Pons (tissue), 1 donor: Measurements from ENCODE around the gene IGFL3.
"Not testable (repeated sequence)": the region's sequence is repeated elsewhere in the genome, so short reads cannot be mapped to it uniquely, and the experiment has no call there.

Experiments
- DNase-seq: peaks from one replicate; pipeline ENCODE4 v3.0.0-alpha.2; 2016; ENCODE audit warnings: low spot score

The IGFL3 gene

GRCh38 chr19:46125447-46125846 is 959 bp upstream of the IGFL3 start:
- DNase-seq = peak; percentile 25

GRCh38 chr19:46118136-46118535 is 6.4 kb downstream of the IGFL3 start:
- no peak for DNase-seq

GRCh38 chr19:46116121-46116520 is 8.4 kb downstream of the IGFL3 start:
- no peak for DNase-seq

GRCh38 chr19:46115396-46116106 is 8.9 kb downstream of the IGFL3 start:
- no peak for DNase-seq

- DNase-seq = no peak
Measured at GRCh38 chr19:46113726-46114125, 10.8 kb downstream of the IGFL3 start.

GRCh38 chr19:46112527-46112926 is 12.0 kb downstream of the IGFL3 start:
- DNase-seq = no peak

GRCh38 chr19:46111376-46111775 is 13.1 kb downstream of the IGFL3 start:
- no peak for DNase-seq

- DNase-seq = no peak
Measured at GRCh38 chr19:46109876-46110275, 14.6 kb downstream of the IGFL3 start.

- DNase-seq = no peak
Measured at GRCh38 chr19:46107371-46107770, 17.1 kb downstream of the IGFL3 start.

GRCh38 chr19:46102333-46102732 is 22.2 kb downstream of the IGFL3 start:
- not testable (repeated sequence) for DNase-seq

GRCh38 chr19:46101293-46101692 is 23.2 kb downstream of the IGFL3 start:
- no peak for DNase-seq

- DNase-seq = no peak
Measured at GRCh38 chr19:46100344-46100743, 24.1 kb downstream of the IGFL3 start.

GRCh38 chr19:46090444-46090843 is 34.0 kb downstream of the IGFL3 start:
- no peak for DNase-seq

- DNase-seq = no peak
Measured at GRCh38 chr19:46089432-46089831, 35.1 kb downstream of the IGFL3 start.

- no peak for DNase-seq
Measured at GRCh38 chr19:46088101-46088500, 36.4 kb downstream of the IGFL3 start.

- no peak for DNase-seq
Measured at GRCh38 chr19:46085888-46086287, 38.6 kb downstream of the IGFL3 start.

- DNase-seq = no peak
Measured at GRCh38 chr19:46082728-46083050, 41.8 kb downstream of the IGFL3 start.

- DNase-seq = peak; percentile 72
Measured at GRCh38 chr19:46081928-46082727, 42.4 kb downstream of the IGFL3 start.

- DNase-seq = peak; percentile 39
Measured at GRCh38 chr19:46080561-46080960, 43.9 kb downstream of the IGFL3 start.

GRCh38 chr19:46079576-46079975 is 44.9 kb downstream of the IGFL3 start:
- DNase-seq = peak; percentile 12

GRCh38 chr19:46078573-46079332 is 45.7 kb downstream of the IGFL3 start:
- peak; percentile 83 for DNase-seq

GRCh38 chr19:46077815-46078167 is 46.7 kb downstream of the IGFL3 start:
- no peak for DNase-seq
